Midbrain (tissue), 1 donor: ENCODE results near the gene GUF1.

ENCODE experiments used
- DNase-seq: peaks from one replicate; lab custom pipeline; 2025; lab: John Stamatoyannopoulos, UW

The GUF1 gene

GRCh38 chr4:44678094-44679041, at the start of gene GUF1:
Gene GUF1, plus strand, starts transcription at chr4:44678420. Its CDS starts 203 bp downstream, at chr4:44678623.
- peak; percentile 93 for DNase-seq

GRCh38 chr4:44629280-44629866, 48.8 kb upstream of the GUF1 start:
- peak; percentile 53 for DNase-seq

GRCh38 chr4:44632089-44632488, 46.1 kb upstream of the GUF1 start:
- no peak for DNase-seq

- DNase-seq, result no peak
These were observed 45.5 kb upstream of the GUF1 start for GRCh38 chr4:44632733-44633132.

- no peak for DNase-seq
These were observed 40.1 kb upstream of the GUF1 start for GRCh38 chr4:44638091-44638490.

- DNase-seq, result no peak
These were observed 32.1 kb upstream of the GUF1 start for GRCh38 chr4:44646151-44646550.

GRCh38 chr4:44651425-44651824, 26.8 kb upstream of the GUF1 start, which contains the start of gene YIPF7:
Gene YIPF7, minus strand, starts transcription at chr4:44651625. Its CDS starts 1,525 bp downstream, at chr4:44650100.
- no peak for DNase-seq

- no peak for DNase-seq
These were observed 26.2 kb upstream of the GUF1 start for GRCh38 chr4:44652002-44652401.

GRCh38 chr4:44660396-44660795, 17.8 kb upstream of the GUF1 start:
- no peak for DNase-seq

- DNase-seq, result no peak
These were observed 16.1 kb upstream of the GUF1 start for GRCh38 chr4:44661940-44662622.

GRCh38 chr4:44662623-44663005, 15.6 kb upstream of the GUF1 start:
- DNase-seq, result no peak

- no peak for DNase-seq
These were observed 14.5 kb upstream of the GUF1 start for GRCh38 chr4:44663539-44664263.

GRCh38 chr4:44668526-44668925, 9.7 kb upstream of the GUF1 start:
- no peak for DNase-seq

GRCh38 chr4:44670506-44671199, 7.6 kb upstream of the GUF1 start:
- DNase-seq, result no peak

- DNase-seq, result no peak
These were observed 6.6 kb upstream of the GUF1 start for GRCh38 chr4:44671636-44672035.

- peak; percentile 8 for DNase-seq
These were observed 3.7 kb upstream of the GUF1 start for GRCh38 chr4:44674471-44674870.

- no peak for DNase-seq
These were observed 2.9 kb upstream of the GUF1 start for GRCh38 chr4:44675366-44675765.

GRCh38 chr4:44679060-44679459, 840 bp downstream of the GUF1 start:
- DNase-seq, result no peak

- no peak for DNase-seq
These were observed 6.4 kb downstream of the GUF1 start for GRCh38 chr4:44684648-44685047.

GRCh38 chr4:44700427-44700826, 22.2 kb downstream of the GUF1 start:
- DNase-seq, result no peak

- DNase-seq, result no peak
These were observed 22.8 kb downstream of the GUF1 start for GRCh38 chr4:44701037-44701436.
